H54 (cell line): ENCODE results near the gene TTLL10.
"Not testable (repeated sequence)": the region's sequence is repeated elsewhere in the genome, so short reads cannot be mapped to it uniquely, and the experiment has no call there.

Source experiments
- DNase-seq: peaks from one replicate; pipeline ENCODE4 v3.0.0; 2011; ENCODE audit warnings: low spot score, mixed read lengths; ENCODE audit not compliant: insufficient read length
- FAIRE-seq: peaks from 3 replicates; lab custom pipeline; 2011; peaks lifted over from hg19 to GRCh38; lab: Jason Lieb, UNC
- POLR2A ChIP-seq: IDR thresholded peaks from 2 replicates; pipeline ENCODE4 v1.6.1; 2011; ENCODE audit warnings: low read depth, mild to moderate bottlenecking, low read length

Gene TTLL10

DNA sequence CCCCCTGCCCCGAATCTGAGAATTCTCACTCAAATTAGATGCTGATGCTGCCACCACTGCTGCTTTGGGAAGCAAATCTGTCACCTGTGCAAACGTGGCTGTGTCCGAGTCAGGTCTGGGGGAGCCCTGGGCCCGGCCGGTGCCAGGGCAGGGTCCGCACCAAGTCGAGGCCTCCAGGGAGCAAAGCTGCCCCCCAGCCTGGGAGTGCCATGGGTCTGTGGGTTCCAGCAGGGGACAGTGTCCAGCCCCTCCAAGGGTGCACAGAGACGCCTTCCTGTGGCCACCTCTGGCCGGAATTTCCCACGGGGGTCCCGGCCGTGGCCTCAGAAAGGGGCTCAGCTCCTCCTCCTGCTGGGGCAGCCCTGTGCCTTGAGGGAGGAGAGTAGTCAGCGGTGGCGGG lies 27.7 kb upstream of the TTLL10 start:
- no peak for TF ChIP-seq POLR2A
- FAIRE-seq (no peak), DNase-seq (no peak)

DNA sequence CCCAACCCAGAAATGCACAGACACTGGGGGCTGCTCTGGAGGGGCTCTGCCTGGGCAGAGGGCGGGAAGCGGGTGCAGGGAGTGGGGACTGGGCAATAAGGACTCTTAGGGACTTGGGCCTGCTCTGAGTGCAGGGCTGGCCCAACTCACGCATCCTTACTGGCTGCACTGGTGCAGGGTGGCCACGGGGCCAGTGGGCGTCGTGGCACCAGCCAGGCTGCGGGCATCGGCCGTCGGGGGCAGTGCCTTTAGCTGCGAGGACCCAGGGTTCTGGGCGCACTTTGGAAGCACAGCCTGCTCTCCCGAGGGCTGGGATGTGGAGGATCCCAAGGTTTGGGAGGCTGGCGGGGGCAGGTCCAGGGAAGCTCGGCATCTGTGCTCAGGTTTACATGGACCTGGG lies 27.1 kb upstream of the TTLL10 start:
- no peak for TF ChIP-seq POLR2A
- FAIRE-seq (no peak), DNase-seq (no peak)

DNA sequence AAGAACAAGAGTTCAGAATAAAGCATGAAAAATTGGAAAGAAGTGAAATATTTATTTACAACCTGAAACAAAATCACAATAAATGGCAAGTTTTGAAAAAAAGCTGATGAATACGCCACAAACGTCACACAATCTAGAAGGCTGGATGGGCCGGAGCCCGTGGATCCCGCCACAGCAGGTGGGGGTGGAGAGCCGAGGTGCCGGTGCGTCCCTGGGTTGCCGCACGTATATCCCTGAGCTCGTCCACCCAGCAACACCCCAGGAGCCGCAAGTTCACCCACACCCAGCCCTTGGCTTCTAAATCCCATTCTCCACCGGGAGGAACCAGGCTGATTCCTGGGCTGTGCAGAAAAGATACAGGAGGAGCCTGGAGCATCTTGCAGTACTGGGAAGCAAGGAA lies 25.6 kb upstream of the TTLL10 start:
- DNase-seq (no peak), FAIRE-seq (no peak)
- TF ChIP-seq POLR2A, result no peak

DNA sequence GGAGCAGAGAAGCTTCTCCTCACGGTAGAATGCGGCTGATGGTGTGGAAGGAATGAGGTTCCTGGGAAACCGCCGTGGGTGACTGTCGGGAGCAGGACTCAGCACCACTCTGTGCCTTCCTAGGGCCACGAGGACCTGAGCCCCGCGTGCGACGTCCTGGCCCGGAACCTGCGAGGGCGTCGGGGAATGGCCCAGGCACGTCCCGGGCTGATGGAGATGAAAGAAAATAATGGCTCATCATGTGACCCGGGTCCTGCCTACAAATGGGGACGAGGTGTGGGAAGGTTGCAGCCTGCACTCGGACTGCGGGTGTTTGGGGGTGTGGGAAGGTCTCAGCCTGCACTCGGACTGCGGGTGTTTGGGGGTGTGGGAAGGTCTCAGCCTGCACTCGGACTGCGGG lies 25.1 kb upstream of the TTLL10 start:
- no peak for DNase-seq
- FAIRE-seq, result no peak
- TF ChIP-seq POLR2A, result no peak

GRCh38 chr1:1149416-1149815 lies 24.3 kb upstream of the TTLL10 start:
- FAIRE-seq (no peak), DNase-seq (no peak)
- TF ChIP-seq POLR2A, result no peak

GRCh38 chr1:1150100-1150499 lies 23.6 kb upstream of the TTLL10 start:
- no peak for TF ChIP-seq POLR2A
- no peak for FAIRE-seq
- DNase-seq, result no peak

DNA sequence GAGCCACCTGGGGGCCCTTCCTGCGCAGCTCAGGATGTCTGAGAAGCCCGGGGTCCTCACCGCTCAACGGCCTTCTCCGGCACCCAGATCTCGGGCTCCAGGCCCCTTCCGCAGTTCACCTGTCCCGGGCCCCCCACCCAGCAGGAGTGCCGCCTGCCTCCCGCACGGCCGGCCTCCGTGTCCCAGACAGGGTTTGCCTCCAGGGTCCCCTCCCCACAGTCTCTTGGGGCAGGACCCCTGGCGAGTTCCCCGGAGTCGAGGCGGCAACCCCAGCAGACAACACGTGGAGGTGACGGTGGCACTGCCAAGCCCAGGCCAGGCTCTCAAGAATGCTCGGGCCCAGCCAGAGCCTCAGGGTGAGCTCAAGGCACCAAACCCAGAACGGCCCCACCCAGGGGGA lies 22.4 kb upstream of the TTLL10 start:
- FAIRE-seq, result no peak
- no peak for DNase-seq
- TF ChIP-seq POLR2A, result no peak

DNA sequence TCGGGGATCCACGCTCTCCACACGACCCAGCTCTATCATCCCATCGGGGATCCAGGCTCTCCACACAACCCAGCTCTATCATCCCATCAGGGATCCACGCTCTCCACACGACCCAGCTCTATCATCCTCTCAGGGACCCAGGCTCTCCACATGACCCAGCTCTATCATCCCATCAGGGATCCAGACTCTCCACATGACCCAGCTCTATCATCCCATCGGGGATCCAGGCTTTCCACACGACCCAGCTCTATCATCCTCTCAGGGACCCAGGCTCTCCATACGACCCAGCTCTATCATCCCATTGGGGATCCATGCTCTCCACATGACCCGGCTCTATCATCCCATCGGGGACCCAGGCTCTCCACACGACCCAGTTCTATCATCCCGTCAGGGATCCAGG lies 21.2 kb upstream of the TTLL10 start:
- DNase-seq, FAIRE-seq: not testable (repeated sequence)

DNA sequence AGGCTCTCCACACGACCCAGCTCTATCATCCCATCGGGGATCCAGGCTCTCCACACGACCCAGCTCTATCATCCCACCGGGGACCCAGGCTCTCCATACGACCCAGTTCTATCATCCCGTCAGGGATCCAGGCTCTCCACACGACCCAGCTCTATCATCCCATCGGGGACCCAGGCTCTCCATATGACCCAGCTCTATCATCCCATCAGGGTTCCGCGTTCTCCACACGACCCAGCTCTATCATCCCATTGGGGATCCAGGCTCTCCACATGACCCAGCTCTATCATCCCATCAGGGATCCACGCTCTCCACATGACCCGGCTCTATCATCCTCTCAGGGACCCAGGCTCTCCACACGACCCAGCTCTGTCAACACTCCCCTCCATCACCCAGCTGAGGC lies 20.5 kb upstream of the TTLL10 start:
- FAIRE-seq, DNase-seq: not testable (repeated sequence)

DNA sequence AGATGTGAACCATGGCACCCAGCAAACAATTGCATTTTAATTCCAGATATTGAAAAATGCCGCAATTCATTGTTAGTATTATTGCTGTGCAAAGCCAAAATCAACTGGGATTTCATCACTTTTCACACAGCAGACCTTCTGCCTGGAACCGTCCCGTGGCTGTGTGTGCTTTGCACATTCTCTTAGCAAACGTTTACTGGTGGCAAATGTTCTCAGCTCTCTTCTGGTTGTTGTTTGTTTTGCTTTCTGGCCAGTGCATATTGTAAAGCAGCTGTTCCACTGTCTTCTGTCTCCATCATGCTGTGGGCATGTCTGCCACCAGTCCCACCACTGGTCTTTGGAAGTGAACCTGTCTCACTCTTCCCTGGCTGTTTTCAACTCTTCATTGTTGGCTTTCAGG lies 19.8 kb upstream of the TTLL10 start:
- FAIRE-seq (no peak), DNase-seq (no peak)

DNA sequence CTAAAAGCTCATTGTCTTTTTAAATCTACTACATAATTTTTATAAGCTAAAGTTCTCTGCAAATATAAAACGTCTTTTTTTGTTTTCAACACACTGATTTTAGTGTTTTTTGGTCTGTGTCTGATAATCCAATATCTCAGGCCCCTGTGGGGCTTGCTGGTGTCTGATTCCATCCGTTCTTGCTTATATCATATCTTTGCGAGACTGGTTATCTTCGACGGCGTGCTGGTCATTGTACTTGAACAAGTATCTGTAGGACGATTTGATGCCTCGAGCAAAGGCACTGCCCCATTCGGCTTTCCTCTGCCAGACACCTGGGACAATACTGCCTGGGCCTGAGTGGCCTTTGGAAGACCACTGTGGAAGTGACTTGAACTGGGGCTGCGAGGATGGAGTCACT lies 18.4 kb upstream of the TTLL10 start:
- no peak for DNase-seq
- TF ChIP-seq POLR2A, result no peak
- no peak for FAIRE-seq

More for the DNA sequence above, 19.8 kb upstream of the TTLL10 start:
- TF ChIP-seq POLR2A, result no peak

DNA sequence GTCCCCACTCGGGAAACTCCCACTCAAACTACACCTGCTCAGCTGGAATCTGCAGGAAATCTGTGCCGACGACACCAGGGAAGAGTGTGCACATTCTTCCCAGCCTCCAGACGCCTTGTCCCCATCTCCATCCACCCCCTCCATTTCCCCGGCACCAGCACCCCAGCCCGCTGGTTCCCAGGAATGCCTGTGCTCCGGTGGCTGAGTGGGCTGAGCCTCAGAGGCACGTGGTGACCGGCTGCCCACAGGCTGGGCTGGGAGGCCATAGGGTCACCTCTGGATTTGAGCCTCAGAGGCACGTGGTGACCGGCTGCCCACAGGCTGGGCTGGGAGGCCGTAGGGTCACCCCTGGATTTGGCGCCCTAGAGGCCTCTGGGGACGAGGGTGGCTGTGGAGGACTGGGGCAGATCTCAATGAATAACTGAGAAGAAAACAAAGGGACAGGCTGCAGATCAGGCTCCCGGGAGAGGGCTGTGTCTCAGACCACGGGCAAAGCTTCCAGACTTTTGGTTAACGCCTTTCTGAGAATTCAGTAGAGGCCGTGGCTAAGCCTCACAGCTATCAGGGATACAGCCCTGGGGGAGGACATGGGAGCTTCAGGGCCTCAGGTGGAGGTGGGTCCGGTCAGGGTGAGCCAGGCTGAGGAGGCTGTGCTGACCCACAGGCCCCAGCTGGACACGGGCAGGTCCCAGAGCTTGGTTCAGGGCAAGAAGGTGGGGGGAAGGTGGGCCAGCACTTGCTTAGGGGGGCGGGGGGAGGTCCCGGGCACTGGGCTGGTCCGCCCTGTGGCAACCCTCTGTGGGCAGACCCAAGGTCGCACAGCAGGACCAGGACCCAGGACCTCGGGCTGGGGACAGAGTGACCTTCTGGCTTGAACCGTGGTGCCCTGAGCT lies 17.3 kb upstream of the TTLL10 start:
- no peak for TF ChIP-seq POLR2A
- FAIRE-seq (no peak), DNase-seq (no peak)

DNA sequence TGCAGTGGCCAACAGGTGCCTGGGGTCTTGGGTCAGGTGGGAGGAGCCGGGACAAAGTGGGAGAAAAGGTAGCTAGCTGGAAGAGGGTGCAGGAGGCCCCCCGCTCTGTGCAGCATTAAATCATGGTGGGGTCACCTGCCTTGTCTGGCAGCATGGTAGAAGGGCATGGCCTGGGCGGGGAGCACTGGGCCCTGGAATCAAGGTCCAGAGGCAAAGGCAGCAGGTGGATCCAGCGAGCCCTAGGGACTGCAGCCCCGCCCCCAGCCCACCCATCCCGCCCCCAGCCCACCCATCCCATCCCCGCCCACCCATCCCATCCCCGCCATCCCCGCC lies 16.7 kb upstream of the TTLL10 start:
- FAIRE-seq (no peak), DNase-seq (no peak)
- no peak for TF ChIP-seq POLR2A

- no peak for FAIRE-seq
- TF ChIP-seq POLR2A, result peak; percentile 18; the same call in 1 of the 2 replicates
- peak; percentile 98 for DNase-seq
These were observed 16.2 kb upstream of the TTLL10 start for GRCh38 chr1:1157426-1157913.

DNA sequence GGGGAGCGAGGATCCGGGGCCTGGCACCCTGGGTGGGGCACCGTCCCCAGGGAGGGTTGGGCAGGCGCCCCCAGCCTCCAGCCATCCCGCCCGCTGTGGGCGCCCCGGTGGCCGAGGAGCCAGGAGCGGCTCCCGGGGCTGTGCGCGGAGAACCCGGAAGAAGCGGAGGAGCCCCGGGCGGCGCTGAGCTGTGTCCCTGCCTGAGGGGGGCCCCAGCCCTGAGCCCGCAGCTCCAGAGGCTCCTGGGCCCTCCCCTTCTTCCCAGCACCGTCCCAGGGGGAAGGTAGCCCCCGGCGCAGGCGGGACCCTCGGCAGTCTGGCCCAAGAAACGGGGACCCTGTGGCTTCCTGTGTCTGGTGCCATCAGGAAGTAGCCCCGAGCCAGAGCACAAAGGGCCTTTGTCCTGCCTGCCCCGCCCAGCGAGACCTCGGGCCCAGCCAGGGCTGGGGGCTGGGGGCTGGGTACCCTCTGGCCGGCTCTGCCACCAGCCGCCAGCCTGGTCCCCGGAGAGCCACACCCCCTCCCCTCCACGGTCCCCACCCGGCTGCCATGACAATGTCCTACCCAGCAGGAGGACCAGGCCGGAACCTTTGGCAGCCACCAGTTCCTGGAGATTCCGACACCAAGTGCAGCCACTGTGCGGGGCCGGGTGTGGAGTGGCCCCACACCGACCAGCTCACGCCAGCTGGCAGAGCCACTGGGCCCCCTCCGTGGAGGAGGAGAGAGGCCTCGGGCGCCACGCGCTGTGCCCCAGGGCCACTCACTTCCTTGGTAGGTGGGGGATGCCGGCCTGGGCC lies 15.6 kb upstream of the TTLL10 start:
- peak; percentile 60 for DNase-seq
- no peak for TF ChIP-seq POLR2A
- no peak for FAIRE-seq
